Activated naive CD4-positive, alpha-beta T cell treated with anti-CD3 and anti-CD28 coated beads, Interleukin-2, amount 10 ng/mL, durations not matched to agents 7 days and 5 days (primary cell): Measurements from ENCODE around the gene UTY.

Source experiments
- CTCF ChIA-PET: fragments of 350-600 bp; sonication (Branson Sonifier 250); formaldehyde crosslinking; loops from one replicate; lab custom pipeline; 2021; ENCODE audit warnings: antibody characterized with exemption; lab: Charles Lee
- DNase-seq: peaks from one replicate; pipeline ENCODE4 v3.0.0-alpha.2; 2020
- H3K27ac Mint-ChIP-seq: one replicate; pipeline ENCODE4 v1.8.0; 2021; ENCODE audit warnings: mild to moderate bottlenecking, moderate library complexity, mixed read lengths
- H3K27me3 Mint-ChIP-seq: one replicate; pipeline ENCODE4 v1.8.0; 2021; ENCODE audit warnings: mild to moderate bottlenecking, mixed read lengths
- H3K36me3 Mint-ChIP-seq: one replicate; pipeline ENCODE4 v1.8.0; 2021; ENCODE audit warnings: mixed read lengths
- H3K4me1 Mint-ChIP-seq: one replicate; pipeline ENCODE4 v1.8.0; 2021; ENCODE audit warnings: mixed read lengths
- H3K4me3 Mint-ChIP-seq: one replicate; pipeline ENCODE4 v1.8.0; 2021; ENCODE audit warnings: mild to moderate bottlenecking, moderate library complexity, mixed read lengths
- H3K9me3 Mint-ChIP-seq: one replicate; pipeline ENCODE4 v1.8.0; 2021; ENCODE audit warnings: mixed read lengths

UTY gene

DNA sequence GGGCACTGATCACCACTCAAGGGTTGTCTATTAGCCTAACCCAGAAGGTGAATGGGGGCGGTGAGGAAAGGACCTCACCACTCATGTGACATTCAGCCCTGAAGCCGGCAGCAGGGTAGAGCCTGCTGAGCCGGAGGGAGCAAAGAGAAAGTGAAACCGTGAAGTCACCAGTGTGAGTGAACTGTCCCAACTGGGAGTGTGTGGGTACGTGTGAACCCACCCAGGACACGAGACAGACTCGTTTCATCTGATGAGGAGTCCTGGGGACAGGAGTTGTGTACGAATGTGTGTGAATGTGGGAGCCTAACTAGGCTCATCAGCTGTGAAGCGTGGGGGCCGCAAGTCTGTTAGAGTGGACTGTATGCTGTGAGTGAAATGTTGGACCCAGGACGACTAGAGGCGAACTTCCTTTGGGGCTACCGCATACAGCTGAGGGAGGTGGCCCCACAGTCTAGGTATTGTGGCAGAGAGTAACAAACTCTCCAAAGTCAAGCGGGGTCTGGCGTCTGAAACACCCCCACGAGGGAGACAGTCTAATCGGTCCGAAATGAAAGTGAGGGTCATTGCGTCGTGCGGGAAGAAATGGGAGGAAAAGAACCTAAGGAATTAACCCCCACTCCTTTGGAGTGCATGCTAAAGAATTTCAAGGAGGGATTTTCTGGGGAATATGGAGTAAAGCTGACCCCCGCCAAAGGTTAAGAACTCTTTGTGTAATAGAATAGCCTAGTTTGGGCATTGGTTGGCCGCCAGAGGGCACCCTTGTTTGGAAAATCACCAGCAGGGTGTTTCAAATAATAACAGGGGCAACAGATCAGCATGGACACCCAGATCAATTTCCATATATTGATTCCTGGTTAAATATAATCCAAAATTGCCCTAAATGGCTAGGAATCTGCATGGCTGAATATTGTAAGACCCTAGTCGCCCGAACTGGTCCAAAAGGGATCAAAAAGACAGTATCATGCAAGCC is 43.6 kb downstream of the UTY start:
- DNase-seq = peak; percentile 56
- H3K36me3 Mint-ChIP-seq = peaks cover 48% of the 10 kb centered on the region
- CTCF ChIA-PET = interaction anchor here (1.0 to 1.6 kb wide), 5 partner anchors 9 to 62 kb away, joined by 3 to 7 read pairs (median 5); no protein-coding TSS in a partner anchor
- H3K4me3 Mint-ChIP-seq = peak overlapping the region; percentile 80
- H3K4me1 Mint-ChIP-seq = peaks cover 48% of the 10 kb centered on the region
- H3K27me3 Mint-ChIP-seq = no peaks in the 10 kb centered on the region
- peaks cover 14% of the 10 kb centered on the region for H3K9me3 Mint-ChIP-seq
- peak overlapping the region; percentile 91 for H3K27ac Mint-ChIP-seq

DNA sequence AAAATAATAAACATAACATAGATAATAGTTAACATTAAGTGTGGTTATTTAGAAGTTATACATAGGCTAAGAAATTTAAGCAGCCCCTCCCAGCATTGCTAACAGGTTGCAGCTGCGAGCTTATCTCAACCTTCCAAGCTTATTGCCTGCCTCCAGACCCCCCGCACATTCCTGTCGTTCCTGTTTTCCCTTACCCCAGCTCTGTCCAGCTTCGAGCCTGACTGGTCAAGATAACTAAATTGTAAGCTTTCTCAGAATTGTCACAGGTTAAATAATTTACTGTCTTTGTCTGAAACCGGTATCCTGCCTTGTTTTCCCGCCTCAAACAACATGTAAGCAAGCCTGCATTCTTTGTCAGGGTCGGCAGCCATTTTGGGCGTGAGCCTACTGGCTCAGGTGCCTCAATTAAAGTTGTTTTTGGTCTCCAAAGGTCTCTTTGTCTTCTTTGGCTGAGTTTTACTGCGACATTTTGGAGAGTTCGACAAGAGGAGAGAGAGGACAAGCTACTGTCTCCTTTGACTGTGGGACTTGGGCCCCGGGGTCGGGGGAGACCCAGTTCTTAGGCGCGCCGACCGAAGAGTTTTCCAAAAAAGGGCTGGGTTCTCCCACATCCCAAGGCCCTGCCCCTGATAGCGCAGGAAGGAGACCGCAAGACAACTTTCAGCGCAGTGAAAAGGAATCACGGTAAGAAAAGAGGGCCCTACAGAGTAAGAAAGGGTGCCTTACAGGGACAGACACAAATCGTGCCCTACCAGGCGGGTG is 44.4 kb downstream of the UTY start:
- H3K36me3 Mint-ChIP-seq = peaks cover 56% of the 10 kb centered on the region
- H3K27ac Mint-ChIP-seq = peak overlapping the region; percentile 91
- H3K27me3 Mint-ChIP-seq = no peaks in the 10 kb centered on the region
- peak overlapping the region; percentile 80 for H3K4me3 Mint-ChIP-seq
- H3K9me3 Mint-ChIP-seq = peaks cover 18% of the 10 kb centered on the region
- peaks cover 48% of the 10 kb centered on the region for H3K4me1 Mint-ChIP-seq
- CTCF ChIA-PET = no interaction called here
- DNase-seq = no peak

DNA sequence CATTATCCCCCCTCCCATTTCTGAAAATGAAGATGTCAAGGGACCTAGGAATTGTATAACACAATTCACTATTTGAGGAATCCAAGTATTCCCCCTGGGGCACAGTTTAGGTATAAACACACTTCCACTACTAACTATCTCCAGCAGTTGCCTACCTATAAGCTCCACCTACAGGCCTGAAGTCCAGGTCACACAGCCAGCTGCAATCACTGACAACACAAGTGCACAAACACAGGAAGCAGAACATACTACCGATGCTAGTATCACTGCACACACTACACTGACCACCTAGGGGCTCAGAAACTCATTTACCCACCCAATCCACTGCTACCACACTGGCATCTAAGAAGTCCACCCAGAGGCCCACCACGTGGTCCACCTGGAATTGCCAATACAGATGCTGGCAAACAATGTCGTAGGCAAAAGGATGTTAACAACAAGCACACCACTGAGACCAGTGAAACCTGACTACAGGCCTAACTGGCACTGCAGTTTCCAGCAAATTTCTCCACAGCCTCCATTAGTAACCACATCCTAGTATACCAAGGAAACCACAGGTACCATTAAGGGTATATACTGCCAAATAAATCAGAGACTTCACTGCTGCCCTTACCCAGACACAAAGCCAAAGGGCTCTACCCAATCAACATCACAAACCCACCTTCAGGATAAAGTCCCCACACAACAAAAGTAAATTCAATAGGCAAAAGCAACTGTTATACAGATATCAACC is 47.4 kb downstream of the UTY start:
- H3K4me1 Mint-ChIP-seq = peaks cover 48% of the 10 kb centered on the region
- peaks cover 72% of the 10 kb centered on the region for H3K36me3 Mint-ChIP-seq
- peak overlapping the region; percentile 64 for H3K27ac Mint-ChIP-seq
- H3K4me3 Mint-ChIP-seq = no peak overlapping the region
- H3K27me3 Mint-ChIP-seq = no peaks in the 10 kb centered on the region
- CTCF ChIA-PET = no interaction called here
- DNase-seq = peak; percentile 18
- H3K9me3 Mint-ChIP-seq = peaks cover 32% of the 10 kb centered on the region

DNA sequence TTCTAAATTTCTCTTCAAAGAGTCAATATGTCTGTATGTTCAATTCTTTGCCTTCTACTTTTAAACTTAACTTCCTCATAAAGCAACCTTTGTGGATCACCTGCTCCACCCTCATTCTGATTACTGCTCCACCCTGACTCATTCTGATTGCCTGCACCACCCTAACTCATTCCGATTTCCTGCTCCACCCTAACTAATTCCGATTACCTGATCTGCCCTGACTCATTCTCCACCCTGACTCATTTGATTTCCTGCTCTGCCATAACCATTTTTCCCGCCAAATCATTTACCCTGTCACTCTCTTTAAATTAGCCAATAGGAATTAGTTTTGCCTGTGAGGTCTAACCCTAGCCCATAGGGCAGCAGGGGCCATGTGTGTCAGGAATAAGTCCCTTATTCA is 50.3 kb downstream of the UTY start:
- no peak overlapping the region for H3K27ac Mint-ChIP-seq
- CTCF ChIA-PET = no interaction called here
- H3K4me1 Mint-ChIP-seq = peaks cover 35% of the 10 kb centered on the region
- no peak for DNase-seq
- H3K27me3 Mint-ChIP-seq = no peaks in the 10 kb centered on the region
- peaks cover 38% of the 10 kb centered on the region for H3K9me3 Mint-ChIP-seq
- H3K4me3 Mint-ChIP-seq = no peak overlapping the region
- peaks cover 81% of the 10 kb centered on the region for H3K36me3 Mint-ChIP-seq

DNA sequence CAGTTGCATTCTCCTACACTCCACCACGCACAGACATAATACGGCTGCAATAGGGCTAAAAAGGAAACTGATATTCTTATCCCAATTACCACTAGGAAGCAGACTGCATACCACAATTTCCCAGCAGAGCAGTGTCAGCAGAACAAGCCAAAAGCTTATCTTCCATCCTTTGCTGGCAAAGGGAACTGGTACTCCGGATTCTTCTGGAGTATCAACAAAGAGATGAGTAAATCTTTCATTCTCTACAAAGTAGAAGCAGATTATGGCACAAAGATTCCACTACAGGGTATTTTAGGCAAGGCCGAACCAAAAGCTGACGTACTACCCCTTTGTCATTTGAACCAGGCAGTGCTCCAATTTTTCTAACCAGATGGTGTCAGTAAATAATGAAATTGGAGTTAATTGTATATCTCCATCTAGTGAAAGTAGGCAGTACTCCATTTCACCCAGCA is 56.5 kb downstream of the UTY start:
- Mint-ChIP-seq H3K36me3 (peaks cover 68% of the 10 kb centered on the region), H3K27ac (no peak overlapping the region), H3K4me1 (peaks cover 24% of the 10 kb centered on the region), H3K27me3 (no peaks in the 10 kb centered on the region), H3K4me3 (no peak overlapping the region), H3K9me3 (peaks cover 12% of the 10 kb centered on the region)
- DNase-seq = no peak
- CTCF ChIA-PET = no interaction called here

DNA sequence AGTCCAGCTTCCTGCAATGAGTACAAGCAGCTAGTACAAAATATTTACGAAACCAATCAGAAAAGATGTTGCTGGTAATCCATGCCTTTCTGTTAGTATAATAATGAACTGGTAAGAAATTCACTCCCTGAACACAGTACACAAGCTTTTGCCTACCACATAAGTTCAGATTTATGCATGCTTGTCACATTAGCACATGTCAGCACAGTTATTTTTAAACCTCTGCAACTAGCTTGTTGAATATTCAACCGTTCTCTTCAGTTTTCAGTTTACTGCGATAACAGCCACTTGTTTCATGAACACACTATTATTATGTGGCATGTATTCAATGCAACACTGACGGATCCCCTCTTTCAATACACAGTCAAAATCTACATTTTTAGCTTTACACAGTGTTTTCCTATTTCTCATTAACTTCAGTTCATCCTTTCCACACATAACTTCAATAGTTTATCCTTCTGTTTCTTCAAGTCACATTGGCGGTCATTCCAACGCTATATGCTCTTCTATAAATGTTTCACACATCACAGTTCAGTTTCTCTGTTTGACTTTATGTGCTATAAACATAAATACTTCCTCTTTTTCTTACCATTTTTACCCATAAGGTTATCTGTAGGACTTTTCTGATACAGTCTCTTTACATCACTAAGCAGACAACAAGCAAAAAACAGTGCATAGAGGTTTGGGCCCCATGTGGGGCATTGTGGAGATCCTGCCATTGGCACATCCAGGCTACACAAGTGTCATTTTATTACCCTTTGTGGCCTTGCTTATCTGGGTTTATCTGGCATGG is 62.8 kb downstream of the UTY start:
- peaks cover 2% of the 10 kb centered on the region for H3K4me1 Mint-ChIP-seq
- no peaks in the 10 kb centered on the region for H3K9me3 Mint-ChIP-seq
- DNase-seq = no peak
- CTCF ChIA-PET = no interaction called here
- H3K27ac Mint-ChIP-seq = no peak overlapping the region
- no peaks in the 10 kb centered on the region for H3K27me3 Mint-ChIP-seq
- H3K4me3 Mint-ChIP-seq = no peak overlapping the region
- H3K36me3 Mint-ChIP-seq = peaks cover 20% of the 10 kb centered on the region

DNA sequence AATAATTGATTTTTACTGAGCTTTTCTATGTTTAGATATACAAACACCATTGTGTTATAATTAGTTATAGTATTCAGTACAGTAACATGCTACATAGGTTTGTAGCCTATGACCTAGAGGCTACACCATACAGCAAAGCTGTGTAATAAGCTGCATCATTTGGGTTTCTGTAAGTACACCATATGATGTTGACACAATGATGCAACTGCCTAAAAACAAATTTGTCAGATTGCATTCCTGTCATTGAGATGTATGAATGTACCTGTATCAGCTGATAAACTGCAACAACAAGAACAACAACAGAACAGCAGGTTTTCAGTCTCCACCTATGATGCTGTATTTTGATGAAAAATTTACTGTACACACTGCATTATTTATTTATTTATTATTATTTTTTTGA is 64.3 kb downstream of the UTY start:
- Mint-ChIP-seq H3K4me1 (peaks cover under 1% of the 10 kb centered on the region), H3K4me3 (no peak overlapping the region), H3K36me3 (peaks cover 18% of the 10 kb centered on the region), H3K27ac (no peak overlapping the region), H3K9me3 (no peaks in the 10 kb centered on the region), H3K27me3 (no peaks in the 10 kb centered on the region)
- CTCF ChIA-PET = interaction anchor here (1.8 kb wide), 1 partner anchor 21 kb away, joined by 5 read pairs; no protein-coding TSS in a partner anchor
- no peak for DNase-seq

DNA sequence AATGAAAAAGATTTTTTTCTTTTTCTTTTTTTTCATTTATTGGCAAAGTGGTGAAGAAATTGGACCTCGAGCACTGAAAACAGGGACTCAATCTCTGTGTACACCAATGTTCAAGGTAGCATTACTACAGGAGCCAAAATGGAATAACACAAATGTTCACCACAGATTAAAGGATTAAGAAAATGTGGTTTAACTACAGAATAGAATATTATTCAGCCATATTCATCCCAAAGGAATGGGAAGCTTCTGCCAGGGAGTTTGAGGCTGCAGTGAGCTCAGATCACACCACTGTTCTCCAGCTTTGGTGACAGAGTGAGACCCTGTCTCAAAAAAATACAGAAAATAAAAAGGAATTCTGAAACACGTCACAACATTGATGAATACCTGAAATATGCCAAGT is 81.0 kb downstream of the UTY start:
- DNase-seq = no peak
- no peaks in the 10 kb centered on the region for H3K27me3 Mint-ChIP-seq
- no peaks in the 10 kb centered on the region for H3K4me1 Mint-ChIP-seq
- no peaks in the 10 kb centered on the region for H3K9me3 Mint-ChIP-seq
- H3K27ac Mint-ChIP-seq = no peak overlapping the region
- CTCF ChIA-PET = no interaction called here
- no peak overlapping the region for H3K4me3 Mint-ChIP-seq
- peaks cover 15% of the 10 kb centered on the region for H3K36me3 Mint-ChIP-seq

DNA sequence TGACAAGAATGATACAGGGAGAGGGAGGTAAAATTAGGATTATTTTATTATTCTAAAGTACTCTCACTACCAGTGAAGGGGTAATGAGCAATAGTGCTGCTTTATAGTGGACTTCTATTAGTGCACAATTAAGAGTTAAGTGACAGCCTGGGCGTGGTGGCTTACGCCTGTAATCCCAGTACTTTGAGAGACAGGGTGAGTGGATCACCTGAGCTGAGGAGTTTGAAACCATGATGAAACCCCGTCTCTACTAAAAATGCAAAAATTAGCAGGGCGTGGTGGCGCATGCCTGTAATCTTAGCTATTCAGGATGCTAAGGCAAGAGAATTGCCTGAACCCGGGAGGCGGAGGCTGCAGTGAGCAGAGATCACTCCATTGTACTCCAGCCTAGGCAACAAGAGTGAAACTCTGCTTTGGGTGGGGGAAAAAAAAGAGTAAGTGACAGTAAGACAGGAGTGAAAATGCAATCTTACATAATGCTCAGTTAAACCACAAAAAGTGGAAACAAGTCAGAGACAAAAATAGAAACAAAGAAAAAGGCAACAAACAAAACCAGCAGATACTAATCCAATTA is 98.6 kb downstream of the UTY start:
- Mint-ChIP-seq H3K36me3 (peaks cover 21% of the 10 kb centered on the region), H3K9me3 (no peaks in the 10 kb centered on the region), H3K4me3 (no peak overlapping the region), H3K4me1 (peaks cover 18% of the 10 kb centered on the region), H3K27ac (peak overlapping the region; percentile 19), H3K27me3 (no peaks in the 10 kb centered on the region)
- peak; percentile 20 for DNase-seq
- CTCF ChIA-PET = no interaction called here

DNA sequence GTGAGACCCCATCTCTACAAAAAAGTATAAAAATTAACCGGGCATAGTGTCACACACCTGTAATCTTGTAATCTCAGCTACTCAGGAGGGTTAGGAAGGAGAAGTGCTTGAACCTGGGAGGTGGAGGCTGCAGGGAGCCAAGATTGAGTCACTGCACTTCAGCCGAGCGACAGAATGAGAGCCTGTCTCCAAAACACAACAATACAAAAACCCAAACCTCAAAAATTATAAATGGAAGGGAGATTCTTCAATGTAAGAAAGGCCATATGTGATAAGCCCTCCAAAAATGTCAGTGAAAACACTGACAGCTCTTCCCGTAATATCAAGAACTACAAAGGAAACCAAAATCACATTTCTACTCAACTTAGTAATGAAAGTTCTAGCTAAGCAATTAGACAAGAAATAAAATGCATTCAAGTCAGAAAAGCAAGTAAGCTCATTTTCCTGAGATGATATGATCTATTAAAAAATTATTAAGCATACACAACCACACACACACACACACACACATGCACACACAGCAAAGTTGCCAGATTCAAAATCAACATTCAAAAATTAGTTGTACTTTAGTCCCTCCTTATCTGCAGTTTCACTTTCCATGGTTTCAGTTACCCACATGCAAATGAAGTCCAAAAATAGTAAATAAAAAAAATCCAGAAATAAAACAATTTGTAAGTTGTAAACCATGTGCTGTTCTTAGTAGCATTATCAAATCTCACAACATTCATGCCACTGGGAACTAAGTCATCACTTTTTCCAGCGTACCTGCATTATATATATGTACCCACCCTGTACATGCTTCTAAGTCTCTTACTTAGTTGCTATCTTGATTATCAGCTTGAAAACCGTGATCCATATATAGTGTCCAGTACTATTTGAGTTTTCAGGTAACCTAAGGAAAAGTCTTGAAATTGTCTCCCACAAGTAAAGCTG is 108.7 kb downstream of the UTY start:
- Mint-ChIP-seq H3K4me3 (peak overlapping the region; percentile 33), H3K9me3 (no peaks in the 10 kb centered on the region), H3K36me3 (peaks cover 12% of the 10 kb centered on the region), H3K27ac (peak overlapping the region; percentile 86), H3K27me3 (no peaks in the 10 kb centered on the region), H3K4me1 (peaks cover 17% of the 10 kb centered on the region)
- CTCF ChIA-PET = no interaction called here
- DNase-seq = no peak

DNA sequence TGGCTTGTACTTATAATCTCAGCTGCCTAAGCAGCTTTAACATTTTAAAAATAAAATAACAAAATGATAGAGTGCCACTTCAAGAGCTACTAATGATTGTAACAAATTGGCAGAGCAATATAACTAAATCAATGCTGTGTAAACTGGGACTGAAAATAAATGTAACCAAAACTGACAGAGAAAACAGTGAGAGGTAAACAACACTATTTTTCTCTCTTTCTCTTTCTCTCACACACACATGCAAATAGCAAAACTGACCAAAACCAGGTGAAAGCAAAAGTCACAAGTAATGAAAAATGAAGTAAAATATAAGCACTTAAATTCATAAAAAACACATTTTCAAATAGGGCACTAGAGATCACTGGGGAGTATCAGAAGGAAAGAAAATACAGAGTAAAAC is 109.6 kb downstream of the UTY start:
- no peaks in the 10 kb centered on the region for H3K27me3 Mint-ChIP-seq
- peak overlapping the region; percentile 86 for H3K27ac Mint-ChIP-seq
- no peak for DNase-seq
- peaks cover 13% of the 10 kb centered on the region for H3K36me3 Mint-ChIP-seq
- H3K4me3 Mint-ChIP-seq = peak overlapping the region; percentile 33
- CTCF ChIA-PET = no interaction called here
- H3K4me1 Mint-ChIP-seq = peaks cover 17% of the 10 kb centered on the region
- H3K9me3 Mint-ChIP-seq = no peaks in the 10 kb centered on the region

DNA sequence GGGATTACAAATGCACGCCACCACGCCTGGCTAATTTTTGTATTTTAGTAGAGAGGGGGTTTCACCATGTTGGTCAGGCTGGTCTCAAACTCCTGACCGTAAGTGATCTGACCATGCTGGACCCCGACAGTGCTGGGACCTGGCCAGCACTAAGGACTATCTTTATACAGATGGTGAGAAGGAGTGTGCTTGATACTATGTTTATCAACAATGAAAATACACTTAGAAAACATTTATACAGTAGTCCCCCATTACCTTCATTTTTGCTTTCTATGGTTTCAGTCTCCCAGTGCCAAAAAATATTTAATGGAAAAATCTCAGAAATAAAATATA is 111.4 kb downstream of the UTY start:
- no peak for DNase-seq
- H3K4me3 Mint-ChIP-seq = no peak overlapping the region
- H3K27ac Mint-ChIP-seq = no peak overlapping the region
- H3K36me3 Mint-ChIP-seq = peaks cover 13% of the 10 kb centered on the region
- H3K9me3 Mint-ChIP-seq = no peaks in the 10 kb centered on the region
- CTCF ChIA-PET = no interaction called here
- no peaks in the 10 kb centered on the region for H3K27me3 Mint-ChIP-seq
- H3K4me1 Mint-ChIP-seq = peaks cover 17% of the 10 kb centered on the region
